Measurements from ENCODE around the gene MRPS33.
"Not testable (repeated sequence)": the region's sequence is repeated elsewhere in the genome, so short reads cannot be mapped to it uniquely, and the experiment has no call there.

The MRPS33 gene

GRCh38 chr7:141012044-141012685 is 2.6 kb downstream of the MRPS33 start:
- peak; percentile 25 to 29 for DNase-seq (ENCODE audit: low read depth in 2 of 2)

DNA sequence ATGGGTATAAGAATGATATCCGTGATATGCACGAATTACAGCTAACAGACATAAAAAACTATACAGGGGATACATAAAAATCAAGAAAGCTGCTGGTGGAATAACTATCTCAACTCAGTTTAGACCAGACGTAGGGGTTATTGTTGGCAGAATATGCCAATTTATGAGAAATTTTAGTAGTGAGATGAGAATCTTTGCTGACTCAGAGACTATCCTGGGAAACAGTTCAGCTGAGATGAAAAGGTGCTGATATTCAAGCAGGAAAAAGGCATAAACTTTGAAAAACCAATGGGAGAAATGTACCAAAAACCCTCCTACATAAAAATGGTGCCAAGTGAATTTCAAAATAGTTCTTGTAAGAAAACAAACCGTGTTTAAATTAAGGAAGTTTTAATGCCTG is 3.3 kb downstream of the MRPS33 start:
- no peak for DNase-seq (ENCODE audit: low read depth in 2 of 2)

DNA sequence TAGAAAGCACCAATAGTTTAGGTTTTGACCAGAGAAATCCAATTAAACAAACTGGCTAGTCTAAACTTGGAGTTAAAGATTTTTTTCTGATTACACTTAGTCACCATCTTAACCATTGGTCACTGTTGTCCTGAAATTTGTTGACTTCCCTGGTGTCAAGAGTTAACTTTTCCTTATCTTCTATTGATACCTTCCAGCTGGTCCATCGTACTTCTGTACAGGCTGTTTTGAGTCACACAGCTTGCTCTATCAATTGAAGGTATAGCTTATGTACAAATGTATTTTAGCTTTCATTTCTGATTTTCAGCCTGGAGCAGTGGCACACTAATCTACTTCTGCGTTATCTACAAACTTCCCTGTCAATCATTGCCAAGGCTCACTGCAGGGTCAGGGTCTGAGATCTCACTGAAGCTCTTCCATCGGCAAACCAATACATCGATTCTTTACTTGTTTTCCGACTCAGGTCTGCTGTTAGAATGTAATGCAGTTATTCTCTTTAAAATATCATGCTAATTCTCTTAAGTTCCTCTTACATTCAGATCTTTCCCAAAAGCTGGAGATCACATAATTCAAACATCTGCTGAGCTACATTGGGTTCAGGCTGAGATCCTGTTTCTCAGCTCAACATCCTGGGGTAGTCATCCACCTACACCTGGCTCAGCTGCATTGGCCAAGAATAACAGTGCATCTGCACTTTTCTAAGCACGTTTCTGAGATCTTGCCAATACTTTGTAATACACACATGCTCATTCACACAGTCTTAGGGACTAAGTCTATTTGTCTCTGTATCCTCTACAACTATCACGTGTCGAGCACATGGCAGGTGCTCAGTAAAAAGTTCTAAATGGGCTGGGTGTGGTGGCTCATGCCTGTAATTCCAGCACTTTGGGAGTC is 11.3 kb downstream of the MRPS33 start:
- no peak for DNase-seq (ENCODE audit: low read depth in 2 of 2)

GRCh38 chr7:141001546-141001945 is 13.2 kb downstream of the MRPS33 start:
- no peak for DNase-seq (ENCODE audit: low read depth in 2 of 2)

DNA sequence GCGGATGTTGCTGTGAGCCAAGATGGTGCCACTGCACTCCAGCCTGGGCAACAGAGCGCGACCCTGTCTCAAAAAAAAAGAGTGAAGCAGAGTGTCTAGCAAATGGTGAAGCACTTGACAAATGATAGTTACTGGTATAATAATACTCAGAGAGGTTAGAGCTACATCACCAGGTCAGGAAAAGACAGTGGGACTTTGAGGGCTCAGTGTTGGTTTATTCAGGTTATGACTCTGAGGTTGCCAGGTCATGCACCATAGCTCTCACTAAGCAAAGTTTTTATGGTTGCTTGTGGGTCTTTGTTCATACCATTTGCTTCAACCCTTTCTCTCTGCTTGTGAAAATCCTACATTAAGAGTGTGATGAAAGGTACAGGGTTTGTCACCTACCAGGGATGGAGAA is 13.6 kb downstream of the MRPS33 start:
- no peak for DNase-seq (ENCODE audit: low read depth in 2 of 2)

DNA sequence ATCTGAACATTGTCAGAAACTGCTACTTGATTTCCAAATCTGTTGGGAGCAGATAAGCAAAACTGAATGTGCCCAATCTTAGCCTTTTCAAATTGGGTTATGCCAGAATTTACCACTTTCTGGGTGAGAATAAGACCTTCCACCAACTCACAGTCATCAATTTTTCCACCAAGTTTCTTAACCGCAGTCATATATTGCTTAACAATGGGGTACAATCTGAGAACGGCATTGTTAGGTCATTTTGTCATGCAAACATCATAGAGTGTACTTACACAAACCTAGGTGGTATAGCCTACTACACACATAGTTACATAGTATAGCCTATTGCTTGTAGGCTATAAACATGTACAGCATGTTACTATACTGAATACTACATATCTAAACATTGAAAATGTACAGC is 16.0 kb downstream of the MRPS33 start:
- DNase-seq (ENCODE audit: low read depth in 2 of 2), result no peak

- no peak for DNase-seq (ENCODE audit: low read depth in 2 of 2)
Observed at GRCh38 chr7:140992422-140992821, 22.3 kb downstream of the MRPS33 start.

GRCh38 chr7:140990193-140990962 is 24.4 kb downstream of the MRPS33 start:
- DNase-seq (ENCODE audit: low read depth in 2 of 2), result no peak

- no peak for DNase-seq (ENCODE audit: low read depth in 2 of 2)
Observed at GRCh38 chr7:140989068-140989467, 25.7 kb downstream of the MRPS33 start.

DNA sequence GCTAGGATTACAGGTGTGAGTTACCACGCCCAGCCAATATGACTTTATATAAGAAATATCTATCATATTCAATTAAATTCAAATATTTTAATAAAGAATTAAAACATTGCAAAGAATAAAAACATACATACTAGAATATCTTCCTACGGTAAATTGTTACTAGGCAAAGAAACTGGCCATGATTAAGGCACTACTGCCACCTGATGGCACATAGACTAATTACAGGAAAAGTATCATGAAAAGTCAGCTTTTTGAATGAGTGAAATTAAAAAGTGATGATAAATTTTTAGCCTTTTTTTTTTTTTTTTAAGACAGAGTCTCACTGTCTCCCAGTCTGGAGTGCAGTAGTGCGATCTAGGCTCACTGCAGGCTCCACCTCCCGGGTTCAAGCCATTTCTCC is 30.9 kb downstream of the MRPS33 start:
- DNase-seq (ENCODE audit: low read depth in 2 of 2), result no peak

DNA sequence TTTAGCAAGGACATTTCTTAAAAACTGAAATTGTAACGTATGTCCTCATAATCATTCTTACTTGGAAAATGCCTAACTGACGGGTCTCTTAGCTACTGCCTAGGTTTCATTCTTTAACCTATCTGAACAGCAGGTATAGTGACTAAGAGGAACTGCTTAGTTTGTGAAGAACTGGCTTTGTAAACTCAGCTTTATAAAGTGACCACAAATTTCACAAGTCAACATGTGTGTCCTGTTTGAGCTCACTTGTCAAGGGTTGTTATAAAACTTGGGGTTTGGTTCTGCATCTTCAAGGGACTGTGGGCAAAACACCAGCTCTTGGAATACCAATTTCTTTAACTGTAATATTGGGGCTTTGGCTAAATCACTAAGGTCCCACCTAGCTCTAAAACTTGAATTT is 32.2 kb downstream of the MRPS33 start:
- no peak for DNase-seq (ENCODE audit: low read depth in 2 of 2)

DNA sequence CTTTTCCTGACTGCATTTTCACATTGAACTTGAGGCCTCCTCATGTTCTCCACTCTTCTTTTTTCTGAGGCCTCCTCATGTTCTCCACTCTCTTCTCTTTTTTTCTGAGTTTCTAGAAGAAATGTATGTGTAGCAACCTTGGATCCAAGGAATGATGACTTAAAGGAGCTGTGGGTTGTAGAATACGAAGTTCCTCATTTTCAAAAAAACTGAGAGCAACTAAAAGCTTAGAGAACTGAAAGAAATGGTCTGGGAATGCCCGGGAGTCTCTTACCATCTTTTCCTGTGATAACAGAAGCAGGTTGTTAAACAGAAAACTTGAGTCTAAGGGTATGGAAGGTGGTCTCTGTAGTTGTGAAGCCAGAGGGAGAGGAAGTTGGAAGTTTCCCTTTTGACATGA is 32.8 kb downstream of the MRPS33 start:
- DNase-seq (ENCODE audit: low read depth in 2 of 2), result no peak

- no peak for DNase-seq (ENCODE audit: low read depth in 2 of 2)
Observed at GRCh38 chr7:140977741-140978140, 37.0 kb downstream of the MRPS33 start.

GRCh38 chr7:140972876-140973829 is 41.6 kb downstream of the MRPS33 start:
- no peak for DNase-seq (ENCODE audit: low read depth in 2 of 2)

GRCh38 chr7:140972344-140972743 is 42.4 kb downstream of the MRPS33 start:
- DNase-seq (ENCODE audit: low read depth in 2 of 2), result no peak

- no peak for DNase-seq (ENCODE audit: low read depth in 2 of 2)
Observed at GRCh38 chr7:140967438-140967837, 47.3 kb downstream of the MRPS33 start.

GRCh38 chr7:140966561-140967233 is 48.1 kb downstream of the MRPS33 start:
- no peak for DNase-seq (ENCODE audit: low read depth in 2 of 2)

DNA sequence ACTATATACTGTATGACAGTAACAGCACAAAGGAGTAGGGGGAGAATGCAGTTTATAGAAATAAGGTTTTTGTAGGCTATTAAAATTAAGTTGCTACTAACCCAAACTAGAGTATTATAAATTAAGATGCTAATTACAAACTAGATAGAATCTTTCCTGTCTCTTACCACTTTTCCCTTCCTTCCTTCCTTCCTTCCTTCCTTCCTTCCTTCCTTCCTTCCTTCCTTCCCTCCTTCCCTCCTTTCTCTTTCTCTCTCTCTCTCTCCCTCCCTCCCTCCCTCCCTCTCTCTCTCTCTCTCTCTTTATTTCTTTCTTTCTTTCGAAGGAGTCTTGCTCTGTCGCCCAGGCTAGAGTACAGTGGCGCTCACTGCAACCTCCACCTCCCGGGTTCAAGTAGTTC is 53.6 kb downstream of the MRPS33 start:
- no peak for DNase-seq (ENCODE audit: low read depth in 2 of 2)

DNA sequence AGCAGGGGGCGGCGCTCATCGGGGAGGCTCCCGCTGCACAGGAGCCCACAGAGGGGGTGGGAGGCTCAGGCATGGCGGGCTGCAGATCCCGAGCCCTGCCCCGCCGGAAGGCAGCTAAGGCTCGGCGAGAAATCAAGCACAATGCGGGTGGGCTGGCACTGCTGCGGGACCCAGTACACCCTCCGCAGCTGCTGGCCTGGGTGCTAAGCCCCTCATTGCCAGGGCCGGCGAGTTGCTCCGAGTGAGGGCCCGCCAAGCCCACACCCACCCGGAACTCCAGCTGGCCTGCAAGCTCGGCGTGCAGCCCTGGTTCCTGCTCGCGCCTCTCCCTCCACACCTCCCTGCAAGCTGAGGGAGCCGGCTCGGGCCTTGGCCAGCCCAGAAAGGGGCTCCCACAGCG is 57.8 kb downstream of the MRPS33 start:
- not testable (repeated sequence) for DNase-seq (ENCODE audit: low read depth in 2 of 2)
